Coronary artery (tissue), 2 donors: ENCODE results near the gene PDE9A.

Experiments used
- DNase-seq: peaks from one replicate; pipeline ENCODE4 v3.0.0-alpha.2; 2017; ENCODE audit warnings: low spot score
- H3K27ac ChIP-seq, 2 donors: fragments of 200-600 bp; sonication (generic); one replicate each; pipeline ENCODE4 v1.5.1; 2016 to 2019
- H3K4me3 ChIP-seq: fragments of 200-600 bp; sonication (generic); 2 replicates; pipeline ENCODE4 v1.5.1; 2016; ENCODE audit warnings: mild to moderate bottlenecking, moderate library complexity
- CTCF ChIP-seq: fragments of 200-600 bp; sonication (generic); IDR thresholded peaks from one replicate; pipeline ENCODE4 v1.5.1; 2019; ENCODE audit warnings: antibody characterized with exemption

PDE9A gene

GRCh38 chr21:42649122-42650032, 4.0 kb upstream of the PDE9A start:
- H3K27ac ChIP-seq = no peak overlapping the region
- H3K4me3 ChIP-seq = no peak overlapping the region
- TF ChIP-seq CTCF = no peak
- DNase-seq = no peak

GRCh38 chr21:42650033-42650370, 3.4 kb upstream of the PDE9A start:
- DNase-seq = no peak
- H3K4me3 ChIP-seq = no peak overlapping the region
- no peak overlapping the region for H3K27ac ChIP-seq
- TF ChIP-seq CTCF = no peak

GRCh38 chr21:42650441-42651421, 2.7 kb upstream of the PDE9A start:
- DNase-seq = no peak
- no peak overlapping the region for H3K4me3 ChIP-seq
- no peak overlapping the region for H3K27ac ChIP-seq
- no peak for TF ChIP-seq CTCF

- DNase-seq = no peak
- Histone ChIP-seq H3K4me3 (no peak overlapping the region), H3K27ac (no peak overlapping the region)
- no peak for TF ChIP-seq CTCF
Observed at GRCh38 chr21:42651515-42652401, 1.7 kb upstream of the PDE9A start.

GRCh38 chr21:42652527-42653230, 742 bp upstream of the PDE9A start:
- peak overlapping the region; percentile 27 to 73 for H3K27ac ChIP-seq
- TF ChIP-seq CTCF = peak; percentile 14
- no peak for DNase-seq
- peak overlapping the region; percentile 84 for H3K4me3 ChIP-seq
